ENCODE measurements around the gene MYLK4. TPM values are rescaled to one million over a fixed set of nuclear protein-coding genes. Genes with fewer than 3 reads are reported as not detected.

MYLK4 gene
- total RNA-seq, 1 experiment from 2014 or later = 0.93 TPM

DNA sequence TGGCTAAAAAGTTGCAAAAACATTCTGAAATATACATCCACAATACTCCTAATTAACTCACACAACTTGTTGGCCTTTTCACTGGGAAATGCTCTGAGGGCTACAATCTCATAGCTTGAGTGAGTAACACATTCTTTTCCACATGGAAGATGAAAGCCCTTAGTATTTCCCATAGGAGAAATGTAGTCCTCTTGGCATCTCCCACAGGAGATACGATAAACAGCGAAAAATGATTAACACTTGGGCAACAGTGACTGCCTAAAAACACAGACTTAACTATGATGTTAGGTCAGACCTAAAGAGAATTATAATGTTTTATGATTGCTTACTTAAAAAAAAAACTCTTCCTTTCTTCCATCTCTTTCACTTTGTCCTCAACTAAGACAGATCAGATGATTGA lies 9.0 kb downstream of the MYLK4 start:
- ChIA-PET CTCF (interaction anchor here (0.6 to 7.7 kb wide), 2 partner anchors 9 to 106 kb away, joined by 3 to 66 read pairs; partner anchors contain the start of gene MYLK4), POLR2A (interaction anchor here (1.1 kb wide), 1 partner anchor 82 kb away, joined by 3 read pairs; no protein-coding TSS in a partner anchor)
- no peaks in the 10 kb centered on the region for H3K36me3 Mint-ChIP-seq (ENCODE audit: insufficient read depth, unreplicated experiment)
- no peaks in the 10 kb centered on the region for H3K9me3 Mint-ChIP-seq (ENCODE audit: unreplicated experiment)
- no peak for TF ChIP-seq CTCF (IDR thresholded peaks at IDR 0.05; ENCODE audit: unreplicated experiment)
- intact Hi-C loops (cut with micrococcal nuclease) = no loop called here
- no peak overlapping the region for H3K4me3 Mint-ChIP-seq (ENCODE audit: unreplicated experiment)
- no peak overlapping the region for H3K27ac Mint-ChIP-seq (ENCODE audit: low read depth, unreplicated experiment)
- H3K4me1 Mint-ChIP-seq (ENCODE audit: insufficient read depth, unreplicated experiment) = no peaks in the 10 kb centered on the region
- H3K27me3 Mint-ChIP-seq (ENCODE audit: insufficient read depth, unreplicated experiment) = no peaks in the 10 kb centered on the region
- no peak for DNase-seq (ENCODE audit: unreplicated experiment)
- no TSS peak for BruUV-seq (replicated peaks)

DNA sequence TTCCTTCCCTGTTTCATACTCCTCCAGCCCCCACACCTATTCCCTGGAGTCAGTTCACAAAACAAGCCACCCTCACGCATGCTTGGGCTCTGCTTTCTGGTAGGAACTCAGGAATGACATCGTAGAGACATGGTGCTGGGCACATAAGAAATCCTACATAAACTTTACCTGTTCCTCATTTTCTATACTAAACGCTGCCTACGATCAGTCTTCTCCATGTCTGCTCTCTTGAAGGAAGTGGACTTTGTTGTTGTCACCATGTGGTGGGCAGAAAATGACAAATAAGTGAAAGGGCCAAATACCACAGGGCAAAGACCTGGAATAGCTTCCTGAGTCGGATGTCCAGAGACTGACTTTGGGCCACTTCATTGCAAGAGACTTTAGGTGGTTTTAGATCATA lies 10.1 kb downstream of the MYLK4 start:
- no peak overlapping the region for H3K4me3 Mint-ChIP-seq (ENCODE audit: unreplicated experiment)
- DNase-seq (ENCODE audit: unreplicated experiment) = no peak
- no peaks in the 10 kb centered on the region for H3K27me3 Mint-ChIP-seq (ENCODE audit: insufficient read depth, unreplicated experiment)
- TF ChIP-seq CTCF (IDR thresholded peaks at IDR 0.05; ENCODE audit: unreplicated experiment) = no peak
- ChIA-PET POLR2A (no interaction called here), CTCF (interaction anchor here (1.1 to 7.7 kb wide), 2 partner anchors 10 to 1144 kb away, joined by 3 to 66 read pairs; partner anchors contain the start of gene MYLK4)
- no peaks in the 10 kb centered on the region for H3K36me3 Mint-ChIP-seq (ENCODE audit: insufficient read depth, unreplicated experiment)
- no peaks in the 10 kb centered on the region for H3K9me3 Mint-ChIP-seq (ENCODE audit: unreplicated experiment)
- no peaks in the 10 kb centered on the region for H3K4me1 Mint-ChIP-seq (ENCODE audit: insufficient read depth, unreplicated experiment)
- intact Hi-C loops (cut with micrococcal nuclease) = no loop called here
- H3K27ac Mint-ChIP-seq (ENCODE audit: low read depth, unreplicated experiment) = no peak overlapping the region
- no TSS peak for BruUV-seq (replicated peaks)

- ChIA-PET POLR2A (no interaction called here), CTCF (interaction anchor here (0.6 to 7.7 kb wide), 2 partner anchors 11 to 204 kb away, joined by 4 to 66 read pairs; partner anchors contain the start of gene MYLK4)
- Mint-ChIP-seq H3K36me3 (ENCODE audit: insufficient read depth, unreplicated experiment) (no peaks in the 10 kb centered on the region), H3K4me3 (ENCODE audit: unreplicated experiment) (no peak overlapping the region), H3K27ac (ENCODE audit: low read depth, unreplicated experiment) (no peak overlapping the region), H3K9me3 (ENCODE audit: unreplicated experiment) (no peaks in the 10 kb centered on the region), H3K4me1 (ENCODE audit: insufficient read depth, unreplicated experiment) (no peaks in the 10 kb centered on the region), H3K27me3 (ENCODE audit: insufficient read depth, unreplicated experiment) (no peaks in the 10 kb centered on the region)
- TF ChIP-seq CTCF (IDR thresholded peaks at IDR 0.05; ENCODE audit: unreplicated experiment) = no peak
- intact Hi-C loops (cut with micrococcal nuclease) = no loop called here
- peak; percentile 23 for DNase-seq (ENCODE audit: unreplicated experiment)
- no TSS peak for BruUV-seq (replicated peaks)
Measured at GRCh38 chr6:2739335-2739734, 11.4 kb downstream of the MYLK4 start.

DNA sequence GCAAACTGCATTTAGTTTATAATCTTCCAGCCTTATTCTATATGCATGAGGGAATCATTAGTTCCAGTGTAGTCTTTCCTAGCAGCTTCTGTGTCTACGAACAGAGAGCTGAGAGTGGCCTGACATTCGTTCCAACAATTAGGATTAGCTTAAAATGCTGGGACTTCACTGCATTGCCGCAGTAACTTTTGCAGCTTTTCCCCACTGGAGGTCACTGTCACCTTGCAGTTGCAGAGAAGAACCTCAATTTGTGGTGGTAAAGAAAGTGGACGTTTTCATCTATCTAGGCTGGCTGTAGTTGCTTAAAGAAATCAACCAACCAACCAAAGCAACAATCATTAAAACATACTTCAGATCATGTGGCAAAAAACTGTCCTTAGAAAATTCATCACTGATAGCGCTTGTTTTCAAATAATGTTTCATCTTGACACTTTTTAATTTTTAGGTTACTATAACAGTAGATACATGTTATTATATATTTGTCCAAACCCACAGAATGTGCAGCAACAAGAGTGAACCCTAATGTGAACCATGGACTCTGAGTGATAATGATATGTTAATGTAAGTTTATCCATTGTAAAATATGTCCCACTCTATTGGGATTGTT lies 12.2 kb downstream of the MYLK4 start:
- peak; percentile 59 for TF ChIP-seq CTCF (IDR thresholded peaks at IDR 0.05; ENCODE audit: unreplicated experiment)
- no peak overlapping the region for H3K27ac Mint-ChIP-seq (ENCODE audit: low read depth, unreplicated experiment)
- no peak overlapping the region for H3K4me3 Mint-ChIP-seq (ENCODE audit: unreplicated experiment)
- CTCF ChIA-PET = interaction anchor here (0.6 to 7.7 kb wide), 9 partner anchors 12 to 196 kb away, joined by 3 to 66 read pairs (median 4); partner anchors contain the start of gene MYLK4
- no peaks in the 10 kb centered on the region for H3K27me3 Mint-ChIP-seq (ENCODE audit: insufficient read depth, unreplicated experiment)
- H3K9me3 Mint-ChIP-seq (ENCODE audit: unreplicated experiment) = no peaks in the 10 kb centered on the region
- intact Hi-C loops (cut with micrococcal nuclease) = loop anchor here (1.0 kb wide), 2 partner anchors 27 to 116 kb away; partner anchors contain the start of gene WRNIP1
- H3K36me3 Mint-ChIP-seq (ENCODE audit: insufficient read depth, unreplicated experiment) = no peaks in the 10 kb centered on the region
- no peaks in the 10 kb centered on the region for H3K4me1 Mint-ChIP-seq (ENCODE audit: insufficient read depth, unreplicated experiment)
- POLR2A ChIA-PET = interaction anchor here (0.6 to 1.2 kb wide), 5 partner anchors 13 to 1142 kb away, joined by 3 to 4 read pairs (median 3); no protein-coding TSS in a partner anchor
- no TSS peak for BruUV-seq (replicated peaks)
- peak; percentile 52 for DNase-seq (ENCODE audit: unreplicated experiment)
